Posterior cingulate gyrus (tissue), 11 donors: Measurements from ENCODE around the gene STYXL2.
A peak's percentile ranks its signal among the peaks of the same experiment; 100 is the strongest.

Source experiments
- DNase-seq, 10 donors: peaks; one replicate each; pipeline versions ENCODE4 v3.0.0 to v3.0.0-alpha.2; 2020 to 2021; ENCODE audit warnings: mixed read lengths in 3 of 10
- intact Hi-C: fragments of 100-400 bp; cut with DNase I; formaldehyde crosslinking; loops from one replicate; pipeline ENCODE4 v1.15.1; 2023

Gene STYXL2

DNA sequence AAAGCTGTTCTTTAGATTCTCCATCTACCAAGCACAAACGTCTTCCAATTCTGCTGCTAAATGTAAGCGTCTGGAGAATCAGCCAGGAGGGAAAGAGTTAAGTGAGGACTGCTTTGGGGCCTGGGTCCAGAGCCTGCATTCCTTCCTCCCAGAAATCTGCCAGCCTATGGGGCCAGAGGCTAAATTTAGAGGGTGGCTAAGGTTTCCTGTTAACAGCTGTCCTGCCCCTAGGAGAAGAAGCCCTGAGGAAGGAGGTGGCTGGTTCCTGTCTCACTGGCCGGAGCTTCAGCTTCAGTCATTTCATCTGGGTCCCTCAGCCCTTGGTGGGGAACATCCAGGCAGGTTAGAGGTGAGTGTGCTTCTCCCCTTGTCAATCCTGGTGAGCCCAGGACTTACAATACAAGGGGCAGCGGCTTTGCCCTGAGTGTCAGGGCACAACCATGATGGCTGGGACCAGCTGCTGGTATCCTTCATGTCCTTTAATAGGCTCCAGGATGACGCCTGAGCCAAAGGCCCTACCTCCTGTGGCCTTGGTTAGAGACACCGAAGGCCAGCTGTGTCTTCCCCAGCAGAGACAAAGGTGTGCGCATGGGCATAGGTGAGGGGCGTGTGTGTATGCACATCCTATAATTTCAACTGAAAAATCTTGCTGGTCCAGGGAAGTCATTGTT, at the start of gene STYXL2:
Gene STYXL2 (plus strand): TSS at position 230 of the 671 bp plus-strand sequence. CDS start 775 bp downstream, outside the sequence.
- intact Hi-C loops, result no loop called here
- DNase-seq, result no peak

- peak in 1 of 10 donors; percentile 57 for DNase-seq
- intact Hi-C loops, result no loop called here
These were observed 42.0 kb upstream of the STYXL2 start for GRCh38 chr1:167051907-167052306.

DNA sequence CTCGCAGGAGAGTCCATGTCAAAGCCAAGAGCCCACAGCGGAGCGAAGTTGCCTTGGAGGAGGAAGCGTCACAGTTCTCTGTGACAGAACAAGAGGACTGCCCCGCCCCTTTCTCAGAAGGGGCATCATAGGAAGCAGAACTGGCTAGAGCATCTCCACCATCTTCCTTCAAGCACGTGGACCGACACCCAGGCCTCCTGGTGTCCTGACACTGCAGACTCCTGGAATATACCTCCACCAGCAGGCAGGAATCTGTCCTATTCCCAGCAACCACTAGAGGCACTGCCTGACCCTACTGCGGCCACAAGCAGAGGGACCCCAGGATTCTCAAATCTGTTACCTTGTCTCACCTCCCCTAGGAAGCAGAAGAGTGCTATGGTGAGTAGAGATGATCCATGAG, 41.5 kb upstream of the STYXL2 start:
- intact Hi-C loops, result no loop called here
- no peak for DNase-seq

DNA sequence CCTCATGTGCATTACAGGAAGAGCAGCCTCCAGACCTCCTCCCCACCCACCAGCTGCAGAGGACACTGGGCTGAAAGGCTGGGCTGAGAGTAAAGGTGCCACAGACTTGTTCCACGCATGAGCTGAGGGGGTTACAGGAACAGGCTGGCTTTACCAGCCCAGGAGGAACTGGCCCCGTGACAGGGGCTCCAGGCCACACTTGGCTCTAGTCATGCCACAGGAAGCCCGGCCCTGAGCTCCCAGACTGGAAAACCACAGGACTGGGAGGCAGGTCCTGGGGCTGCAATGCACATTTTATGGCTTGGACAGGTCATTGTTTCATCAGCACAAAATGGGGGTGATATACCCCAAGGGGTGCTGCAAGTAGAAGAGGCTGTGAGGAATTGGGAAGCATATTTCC, 39.3 kb upstream of the STYXL2 start:
- intact Hi-C loops, result no loop called here
- peak in 1 of 10 donors; percentile 55 for DNase-seq

GRCh38 chr1:167054946-167055630, 38.8 kb upstream of the STYXL2 start:
- intact Hi-C loops, result loop anchor here (5.0 kb wide), 1 partner anchor 78 kb away; the partner anchor contains the start of gene ILDR2
- DNase-seq, result peak in 1 of 10 donors; percentile 66

DNA sequence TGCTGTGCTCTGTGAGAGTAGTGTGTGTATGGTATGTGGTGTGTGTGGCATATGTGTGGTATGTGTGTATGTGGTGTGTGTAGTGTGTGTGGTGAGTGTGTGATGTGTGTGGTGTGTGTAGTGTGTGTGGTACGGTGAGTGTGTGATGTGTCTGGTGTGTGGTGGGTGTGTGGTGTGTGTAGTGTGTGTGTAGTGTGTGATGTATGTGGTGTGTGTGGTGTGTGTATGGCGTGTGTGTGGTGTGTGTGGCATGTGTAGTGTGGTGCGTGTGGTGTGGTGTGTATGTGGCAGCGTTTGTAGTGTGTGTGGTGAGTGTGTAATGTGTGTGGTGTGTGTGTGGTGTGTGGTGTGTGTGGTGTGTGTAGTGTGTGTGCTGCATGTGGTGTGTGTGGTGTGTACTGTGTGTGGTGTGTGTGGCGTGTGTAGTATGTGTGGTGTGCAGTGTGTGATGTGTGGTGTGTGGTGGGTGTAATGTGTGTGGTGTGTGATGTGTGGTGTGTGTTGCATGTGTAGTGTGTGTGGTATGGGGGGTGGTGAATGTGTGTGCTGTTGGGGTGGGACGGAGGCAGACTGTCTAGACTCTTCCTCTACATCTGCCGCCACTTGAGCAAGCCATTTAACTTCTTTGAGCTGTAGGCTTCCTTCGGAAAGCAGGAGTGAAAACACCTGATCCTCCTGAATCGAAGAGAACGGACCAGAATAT, 37.2 kb upstream of the STYXL2 start:
- intact Hi-C loops, result loop anchor here (2.0 to 5.0 kb wide), 2 partner anchors 79 to 218 kb away; partner anchors contain the start of genes ILDR2 and POGK
- no peak for DNase-seq

DNA sequence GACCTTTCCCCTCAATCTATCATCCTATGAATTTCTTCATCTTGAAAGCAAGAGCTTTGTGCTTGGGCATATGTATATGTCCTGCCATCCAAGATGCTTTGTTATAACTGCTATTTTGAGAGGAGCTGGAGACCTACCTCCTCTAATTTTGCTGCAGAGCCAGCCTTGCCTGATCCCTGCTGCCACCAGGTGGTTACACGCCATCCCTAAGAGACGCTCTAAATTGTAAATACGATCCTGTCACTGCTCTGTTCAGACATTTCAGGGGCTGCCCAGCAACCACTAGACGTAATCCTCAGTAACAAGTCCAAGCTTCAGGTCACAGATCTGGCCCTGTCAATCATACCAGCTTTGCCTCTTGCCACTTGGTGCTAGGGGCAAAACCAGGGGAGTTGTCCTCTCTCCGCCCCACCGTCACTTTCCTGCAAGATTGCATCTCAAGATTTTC, 36.6 kb upstream of the STYXL2 start:
- DNase-seq, result peak in 9 of 10 donors; percentile 37 to 93 (median 64)
- intact Hi-C loops, result loop anchor here (2.0 to 5.0 kb wide), 2 partner anchors 80 to 218 kb away; partner anchors contain the start of genes ILDR2 and POGK

DNA sequence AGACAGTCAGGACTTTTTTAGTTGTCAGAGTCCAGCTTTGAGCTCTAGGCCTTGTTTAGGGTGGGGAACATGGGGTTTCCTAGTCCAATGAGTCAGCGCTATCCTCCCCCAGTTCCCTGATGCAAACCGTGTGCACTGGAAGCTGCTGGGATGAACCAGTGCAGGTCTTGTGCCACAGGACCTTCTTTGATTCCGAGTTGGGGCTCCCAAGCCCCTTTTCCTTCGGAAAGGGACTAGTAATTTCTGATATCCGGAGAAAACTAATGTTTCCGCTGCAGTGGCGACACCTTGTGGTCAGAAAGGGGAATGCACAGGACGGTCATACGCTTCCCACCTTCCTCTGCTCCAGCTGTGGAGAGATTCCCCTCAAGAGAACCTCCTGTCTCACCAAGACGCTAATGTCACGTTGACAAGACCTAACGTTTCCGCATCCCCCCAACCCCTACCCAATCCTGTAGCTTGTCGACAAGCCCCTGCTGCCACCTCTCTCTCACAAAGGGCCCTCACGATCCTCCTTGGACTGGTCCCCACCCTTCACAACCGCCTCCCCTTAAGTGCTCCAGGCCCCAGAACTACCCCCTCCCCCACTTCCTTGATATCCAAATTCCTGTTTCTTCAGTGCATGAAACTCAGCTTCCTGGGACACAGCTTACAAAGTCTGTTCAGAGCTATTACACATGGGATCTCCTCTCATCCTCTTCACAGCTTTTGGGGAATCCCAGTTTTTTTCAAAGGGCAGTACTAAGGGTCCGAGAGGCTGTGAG, 34.6 kb upstream of the STYXL2 start:
- intact Hi-C loops, result loop anchor here (1.0 to 5.0 kb wide), 3 partner anchors 82 to 175 kb away; partner anchors contain the start of gene ILDR2
- DNase-seq, result peak; percentile 48 to 96 (median 84)

DNA sequence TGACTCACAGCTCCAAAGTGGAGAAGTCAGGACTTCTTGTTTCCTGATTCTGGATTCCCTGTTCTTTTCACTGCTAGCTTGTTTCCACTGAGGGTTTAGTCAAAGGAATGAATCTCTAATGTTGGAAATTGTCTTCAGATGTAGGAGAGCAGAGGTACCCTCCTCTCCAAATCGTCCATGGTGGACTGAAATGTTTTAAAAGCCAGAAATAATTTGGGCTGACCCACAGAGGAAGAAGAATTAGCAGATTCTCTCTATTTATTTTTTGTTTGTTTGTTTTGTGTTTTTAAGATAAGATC, 34.1 kb upstream of the STYXL2 start:
- no peak for DNase-seq
- intact Hi-C loops, result loop anchor here (1.0 to 5.0 kb wide), 3 partner anchors 82 to 175 kb away; partner anchors contain the start of gene ILDR2

GRCh38 chr1:167060141-167061072, 33.5 kb upstream of the STYXL2 start:
- intact Hi-C loops, result no loop called here
- no peak for DNase-seq

DNA sequence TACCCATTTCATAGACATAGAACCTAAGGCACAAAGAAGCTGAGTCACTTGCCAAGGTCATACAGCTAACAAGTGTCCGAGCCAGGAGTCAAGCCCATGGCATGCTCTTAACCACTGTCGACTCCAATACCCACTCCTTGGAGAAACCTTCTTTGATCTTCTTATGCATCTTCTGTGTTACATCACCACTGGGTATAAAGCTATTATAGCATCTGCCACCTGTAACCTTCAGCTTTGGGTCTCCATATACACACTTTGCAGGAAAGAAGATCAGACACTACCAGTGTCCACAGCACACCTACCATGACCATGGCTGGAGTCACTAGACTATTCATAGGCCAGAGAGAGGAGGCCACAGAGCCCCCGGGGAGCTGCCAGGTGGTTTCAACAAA, 32.8 kb upstream of the STYXL2 start:
- intact Hi-C loops, result no loop called here
- DNase-seq, result no peak

DNA sequence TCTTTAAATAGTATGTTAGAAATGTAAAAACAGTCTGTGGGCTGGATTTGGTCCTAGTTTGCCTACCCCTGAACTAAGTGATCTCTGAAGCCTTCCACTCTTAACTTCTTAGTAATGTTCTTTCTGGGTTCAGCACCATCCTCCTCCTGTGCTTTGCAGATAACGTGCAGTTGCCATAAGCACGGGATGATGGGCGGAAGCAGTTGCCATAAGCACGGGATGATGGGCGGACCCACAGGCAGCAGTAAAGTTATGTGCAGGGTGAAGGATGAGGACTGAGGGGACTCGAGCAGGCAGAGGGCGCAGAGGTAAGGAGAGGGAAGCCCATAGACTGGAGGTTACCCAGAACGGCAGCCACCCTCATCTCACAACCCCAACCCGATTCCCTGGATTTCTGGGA, 29.3 kb upstream of the STYXL2 start:
- intact Hi-C loops, result loop anchor here (5.0 kb wide), 1 partner anchor 468 kb away; no protein-coding TSS in a partner anchor
- DNase-seq, result no peak

GRCh38 chr1:167065471-167065870, 28.4 kb upstream of the STYXL2 start:
- DNase-seq, result no peak
- intact Hi-C loops, result loop anchor here (5.0 kb wide), 1 partner anchor 467 kb away; no protein-coding TSS in a partner anchor

DNA sequence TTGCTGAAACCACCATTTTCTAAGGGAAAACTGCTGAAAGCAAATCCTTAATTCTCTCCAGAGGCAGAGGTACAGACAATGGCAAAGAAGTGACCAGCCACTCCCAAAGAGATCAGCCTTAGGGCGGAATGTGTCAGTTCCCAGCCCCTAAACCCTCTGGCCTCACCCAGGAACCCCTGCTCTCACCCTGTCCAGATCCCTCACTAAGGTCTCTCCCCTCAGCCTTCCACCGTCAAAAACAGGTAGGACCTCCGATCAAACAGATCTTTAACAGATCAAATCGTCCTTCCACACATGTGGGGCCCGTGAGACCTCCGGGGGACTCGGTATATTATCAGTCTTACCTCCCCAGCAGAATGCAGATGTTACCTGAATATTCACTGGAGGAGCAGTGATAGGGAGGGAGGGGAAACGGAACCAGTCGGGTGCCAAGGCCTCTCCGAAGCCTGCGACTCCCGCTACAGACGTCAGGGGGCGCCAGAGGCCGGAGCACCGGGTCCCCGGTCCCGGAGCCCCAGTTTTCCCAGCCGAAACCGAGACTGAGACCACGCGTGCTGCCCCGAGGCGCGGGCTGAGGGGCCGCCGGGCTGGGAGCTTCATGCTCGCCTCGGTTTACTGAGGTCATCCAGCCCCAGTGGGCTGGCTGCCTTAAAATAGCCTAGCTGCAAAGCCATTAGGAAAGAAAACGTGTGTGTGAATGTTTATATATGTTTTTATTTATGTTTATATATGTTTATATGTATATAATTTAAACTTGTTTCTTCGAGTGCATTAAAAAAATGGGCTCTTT, 27.3 kb upstream of the STYXL2 start:
- intact Hi-C loops, result loop anchor here (1.0 to 5.0 kb wide), 4 partner anchors 62 to 466 kb away; partner anchors contain the start of gene POU2F1
- DNase-seq, result peak; percentile 65 to 98 (median 84)

GRCh38 chr1:167067904-167068303, 26.0 kb upstream of the STYXL2 start:
- DNase-seq, result no peak
- intact Hi-C loops, result loop anchor here (2.0 to 5.0 kb wide), 2 partner anchors 61 to 464 kb away; no protein-coding TSS in a partner anchor

DNA sequence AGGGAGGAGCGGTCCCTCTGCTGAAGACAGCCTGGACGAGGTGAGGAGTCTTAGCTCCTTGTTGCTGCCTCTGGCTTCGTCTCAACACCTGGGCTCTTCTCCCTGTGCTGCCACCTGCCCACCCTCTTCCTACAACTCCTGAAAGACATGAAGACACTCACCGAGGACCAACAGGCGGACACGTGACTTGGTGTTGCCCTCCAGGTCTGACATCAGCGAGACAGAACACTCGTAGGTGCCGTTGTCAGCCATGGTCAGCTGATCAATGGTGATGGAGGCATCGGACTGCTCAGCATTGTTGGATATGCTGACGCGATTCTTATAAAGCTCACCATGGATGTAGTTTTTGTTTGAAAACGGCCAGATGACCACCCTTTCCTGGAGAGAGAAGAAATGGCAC, 25.1 kb upstream of the STYXL2 start:
- no peak for DNase-seq
- intact Hi-C loops, result loop anchor here (5.0 kb wide), 1 partner anchor 464 kb away; no protein-coding TSS in a partner anchor

GRCh38 chr1:167071286-167071685, 22.6 kb upstream of the STYXL2 start:
- intact Hi-C loops, result no loop called here
- DNase-seq, result no peak

GRCh38 chr1:167076136-167076710, 17.7 kb upstream of the STYXL2 start:
- intact Hi-C loops, result no loop called here
- DNase-seq, result no peak
